Body of pancreas (tissue), 4 donors: ENCODE measurements around the gene MAPK6.

Source experiments
- POLR2A ChIP-seq, 3 donors: fragments of 450-650 bp; IDR thresholded peaks; one replicate each; pipeline ENCODE4 v1.6.1; 2016; ENCODE audit warnings: antibody characterized with exemption in 3 of 3, mild to moderate bottlenecking in 2 of 3
- TF ChIP-seq, protein P1 (sequence below), 7 experiments: fragments of 450-650 bp in 4 of 7; fragments of 200-600 bp in 3 of 7; sonication (generic) in 3 of 7; IDR thresholded peaks; one replicate each; pipeline ENCODE4 v1.5.1; 2016 to 2019; ENCODE audit warnings: antibody characterized with exemption in 7 of 7

DNA sequence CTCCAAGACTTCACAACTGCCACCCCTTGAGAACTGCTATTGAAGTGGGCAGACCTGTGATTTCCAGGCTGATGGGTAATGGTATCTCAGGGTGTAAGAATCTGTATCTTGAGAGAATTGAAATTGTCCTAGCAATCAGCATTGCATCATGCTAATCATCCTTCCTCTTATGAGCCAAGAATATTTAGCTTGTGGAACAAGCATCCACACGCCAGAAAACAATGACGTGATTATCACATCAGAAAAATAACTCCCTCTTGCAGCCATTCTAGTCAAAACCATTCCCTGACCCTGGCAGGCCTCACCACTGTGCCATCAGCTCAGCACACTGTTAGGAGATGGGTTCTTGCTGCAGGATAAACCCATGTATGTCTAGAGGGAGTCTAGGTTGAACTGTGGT, 86.8 kb downstream of the MAPK6 start:
- TF ChIP-seq POLR2A (IDR thresholded peaks at IDR 0.05) = no peak
- TF ChIP-seq, protein P1, sequence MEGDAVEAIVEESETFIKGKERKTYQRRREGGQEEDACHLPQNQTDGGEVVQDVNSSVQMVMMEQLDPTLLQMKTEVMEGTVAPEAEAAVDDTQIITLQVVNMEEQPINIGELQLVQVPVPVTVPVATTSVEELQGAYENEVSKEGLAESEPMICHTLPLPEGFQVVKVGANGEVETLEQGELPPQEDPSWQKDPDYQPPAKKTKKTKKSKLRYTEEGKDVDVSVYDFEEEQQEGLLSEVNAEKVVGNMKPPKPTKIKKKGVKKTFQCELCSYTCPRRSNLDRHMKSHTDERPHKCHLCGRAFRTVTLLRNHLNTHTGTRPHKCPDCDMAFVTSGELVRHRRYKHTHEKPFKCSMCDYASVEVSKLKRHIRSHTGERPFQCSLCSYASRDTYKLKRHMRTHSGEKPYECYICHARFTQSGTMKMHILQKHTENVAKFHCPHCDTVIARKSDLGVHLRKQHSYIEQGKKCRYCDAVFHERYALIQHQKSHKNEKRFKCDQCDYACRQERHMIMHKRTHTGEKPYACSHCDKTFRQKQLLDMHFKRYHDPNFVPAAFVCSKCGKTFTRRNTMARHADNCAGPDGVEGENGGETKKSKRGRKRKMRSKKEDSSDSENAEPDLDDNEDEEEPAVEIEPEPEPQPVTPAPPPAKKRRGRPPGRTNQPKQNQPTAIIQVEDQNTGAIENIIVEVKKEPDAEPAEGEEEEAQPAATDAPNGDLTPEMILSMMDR (IDR thresholded peaks at IDR 0.05) = no peak
